ENCODE data around the gene PPP6R2.

The PPP6R2 gene

DNA sequence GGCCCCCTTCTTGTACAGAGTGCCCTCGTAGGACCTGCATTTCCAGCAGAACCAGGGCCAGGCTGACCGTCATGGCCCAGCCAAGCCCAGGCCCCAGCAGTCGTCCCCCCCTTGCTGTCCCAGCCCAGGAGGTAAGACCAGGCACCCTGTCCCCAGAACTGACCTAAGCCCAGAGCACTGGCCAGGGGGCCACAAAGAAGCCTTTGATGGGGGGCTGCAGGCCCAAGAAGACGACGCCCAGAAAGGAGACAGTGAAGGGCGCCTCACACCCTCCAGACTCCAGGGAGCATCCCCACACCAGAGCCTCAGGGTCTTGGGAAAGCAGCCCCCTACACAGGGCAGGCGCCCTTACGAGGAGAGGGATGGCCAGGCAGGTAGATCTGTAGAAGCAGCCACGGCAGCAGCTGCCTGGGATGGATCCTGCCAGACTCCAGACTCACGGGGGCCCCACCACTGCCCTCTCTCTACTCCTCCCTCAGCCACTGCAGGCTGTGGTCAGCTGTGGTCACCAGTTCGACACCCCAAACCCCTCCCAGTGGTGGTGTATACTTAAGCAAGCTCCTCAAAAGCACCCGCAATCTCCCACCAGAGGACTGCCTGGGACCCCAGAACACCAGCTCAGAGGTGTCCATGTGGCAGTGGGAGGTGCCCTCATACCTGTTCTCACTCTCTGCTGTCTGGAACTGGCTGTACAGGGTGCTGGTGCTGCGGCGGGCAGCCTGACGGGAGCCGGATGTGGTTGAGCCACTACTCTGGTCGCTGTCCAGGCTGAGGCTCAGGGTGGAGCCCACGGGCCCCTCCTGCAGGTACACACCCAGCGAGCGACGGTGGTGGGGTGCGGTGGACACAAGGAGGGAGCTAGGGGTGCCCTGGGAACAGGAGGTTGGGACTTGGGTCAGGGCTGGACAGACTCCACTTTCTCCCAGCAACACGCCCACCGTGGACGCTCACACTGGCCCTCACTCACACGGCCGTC is 104.7 kb downstream of the PPP6R2 start:
- no peak for FAIRE-seq

DNA sequence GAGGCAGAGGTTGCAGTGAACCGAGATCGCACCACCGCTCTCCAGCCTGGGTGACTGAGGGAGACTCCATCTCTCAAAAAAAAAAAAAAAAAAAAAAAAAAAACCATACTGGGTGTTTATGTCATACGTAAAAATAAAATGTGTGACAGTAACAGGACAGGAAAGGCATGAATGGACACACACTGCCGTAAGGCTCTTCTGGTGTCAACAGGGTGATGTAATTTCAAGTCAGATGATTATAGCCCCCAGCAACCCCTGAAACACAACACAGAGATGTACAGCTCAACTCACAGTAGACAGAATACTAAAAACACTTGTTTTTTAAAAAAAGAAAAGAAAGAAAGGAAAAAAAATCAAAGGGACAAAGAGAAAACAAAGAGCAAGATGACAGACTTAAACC is 109.5 kb downstream of the PPP6R2 start:
- no peak for FAIRE-seq

DNA sequence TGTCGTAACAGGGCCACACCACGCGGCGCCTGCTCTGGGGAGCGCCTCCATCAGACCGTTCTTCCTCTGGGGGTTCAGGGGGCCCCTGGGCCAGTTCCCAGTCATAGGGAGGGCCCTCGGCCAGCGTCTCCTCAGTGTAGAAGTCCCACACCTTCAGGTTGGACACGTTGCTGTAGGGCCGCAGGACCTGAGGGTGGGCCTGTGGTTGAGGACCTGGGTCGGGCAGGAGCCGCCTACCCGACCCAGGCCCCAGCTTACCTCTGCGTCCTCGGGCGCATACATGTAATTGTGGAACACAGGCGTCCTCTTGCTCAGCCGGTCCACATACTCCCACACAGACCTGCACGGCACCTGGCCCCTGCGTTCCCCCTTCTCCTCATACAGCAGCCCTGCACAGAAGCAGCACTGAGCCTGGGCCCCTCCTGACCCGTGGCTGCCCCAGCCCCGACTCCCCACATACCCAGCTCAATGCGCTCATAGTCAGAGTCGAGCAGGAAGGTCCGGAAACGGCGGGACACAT is 111.5 kb downstream of the PPP6R2 start:
- no peak for FAIRE-seq

DNA sequence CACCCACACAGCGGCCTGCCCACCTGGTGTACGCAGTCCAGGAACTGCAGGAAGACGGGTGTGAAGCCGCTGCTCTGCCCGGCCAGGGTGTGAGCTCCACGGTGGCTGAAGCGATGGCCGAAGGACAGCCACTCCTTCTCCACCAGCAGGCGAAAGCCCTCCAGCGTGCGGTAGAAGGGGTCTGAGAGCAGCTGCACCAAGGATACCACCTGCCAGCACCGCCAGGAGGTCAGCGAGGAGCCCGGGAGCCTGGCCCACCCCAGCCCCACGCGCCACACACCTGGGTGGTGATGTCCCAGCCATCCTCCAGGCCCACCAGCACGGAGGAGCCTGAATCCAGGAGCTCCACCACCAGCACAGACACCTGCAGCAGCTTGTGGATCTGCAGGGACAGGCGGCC is 112.1 kb downstream of the PPP6R2 start:
- FAIRE-seq = no peak

- no peak for FAIRE-seq
Observed at GRCh38 chr22:50456026-50456425, 112.9 kb downstream of the PPP6R2 start.

DNA sequence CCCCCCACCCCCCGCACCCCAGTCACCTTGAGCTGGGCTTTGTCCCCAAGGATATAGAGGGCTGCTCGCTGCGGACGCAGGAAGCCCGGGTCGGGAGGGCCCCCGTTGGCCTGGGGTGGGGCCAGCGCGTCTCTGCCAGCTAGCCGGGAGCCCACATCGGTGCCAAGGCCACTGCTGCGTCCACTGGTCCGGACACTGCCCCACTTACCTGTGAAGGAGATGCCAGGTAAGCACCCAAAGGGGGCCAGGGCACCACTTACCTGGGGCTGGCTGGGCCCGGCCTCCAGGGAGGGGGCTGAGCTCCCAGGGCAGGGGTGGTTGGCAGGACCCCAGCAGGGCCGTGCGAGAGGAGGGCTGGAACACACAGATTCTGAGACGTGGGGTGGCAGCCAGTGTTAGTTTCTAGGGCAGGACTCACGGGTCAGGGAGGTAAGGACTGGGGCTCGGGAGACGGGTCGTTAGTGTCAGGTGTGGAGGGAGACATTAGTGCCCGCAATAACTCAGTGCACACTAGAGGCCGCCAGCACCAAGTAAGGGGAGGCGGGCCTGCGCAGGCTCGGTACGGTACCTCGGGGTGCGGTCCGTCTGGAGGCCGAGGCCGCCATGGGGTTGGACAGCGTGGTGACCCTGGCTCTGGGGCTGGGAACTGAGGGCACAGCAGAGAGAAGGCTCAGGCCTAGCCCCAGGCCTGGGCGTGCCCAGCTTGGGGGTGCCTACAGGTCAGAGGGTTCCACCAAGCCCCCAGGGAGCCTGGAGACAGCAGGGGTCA is 113.5 kb downstream of the PPP6R2 start:
- FAIRE-seq = no peak

GRCh38 chr22:50459016-50459415 is 115.9 kb downstream of the PPP6R2 start:
- FAIRE-seq = no peak

DNA sequence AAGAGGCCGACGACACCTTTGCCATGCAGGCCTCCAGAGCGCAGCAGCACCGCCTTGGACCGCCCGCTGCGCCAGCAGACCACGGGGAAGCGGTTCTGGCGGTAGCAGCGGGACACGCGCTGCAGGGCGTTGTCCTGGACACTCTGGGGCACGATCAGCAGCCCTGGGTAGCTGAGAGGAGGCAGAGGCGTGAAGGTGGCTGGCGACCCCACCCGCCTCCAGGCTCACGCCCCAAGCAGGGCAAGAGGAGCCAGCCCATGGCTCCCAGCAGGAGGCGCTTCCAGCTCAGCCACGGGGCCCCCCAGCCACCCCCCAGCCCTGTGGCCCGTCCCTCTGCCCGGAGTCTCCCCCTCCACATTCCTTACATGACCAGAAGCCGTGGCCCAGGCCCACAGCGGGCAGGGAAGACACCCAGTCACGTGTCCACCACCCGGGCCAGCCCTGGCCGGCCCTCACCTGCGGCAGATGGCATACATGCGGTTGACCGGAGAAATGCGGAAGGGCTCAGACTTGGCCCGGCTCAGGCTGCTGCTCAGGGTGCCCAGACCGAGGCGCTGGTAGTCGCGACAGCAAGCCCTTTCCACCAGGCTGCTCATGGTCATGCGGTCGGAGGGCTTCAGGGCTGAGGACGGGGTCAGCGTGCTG is 116.5 kb downstream of the PPP6R2 start:
- FAIRE-seq = no peak

- no peak for FAIRE-seq
Observed at GRCh38 chr22:50460938-50461337, 117.8 kb downstream of the PPP6R2 start.

GRCh38 chr22:50461536-50461935 is 118.4 kb downstream of the PPP6R2 start:
- no peak for FAIRE-seq

DNA sequence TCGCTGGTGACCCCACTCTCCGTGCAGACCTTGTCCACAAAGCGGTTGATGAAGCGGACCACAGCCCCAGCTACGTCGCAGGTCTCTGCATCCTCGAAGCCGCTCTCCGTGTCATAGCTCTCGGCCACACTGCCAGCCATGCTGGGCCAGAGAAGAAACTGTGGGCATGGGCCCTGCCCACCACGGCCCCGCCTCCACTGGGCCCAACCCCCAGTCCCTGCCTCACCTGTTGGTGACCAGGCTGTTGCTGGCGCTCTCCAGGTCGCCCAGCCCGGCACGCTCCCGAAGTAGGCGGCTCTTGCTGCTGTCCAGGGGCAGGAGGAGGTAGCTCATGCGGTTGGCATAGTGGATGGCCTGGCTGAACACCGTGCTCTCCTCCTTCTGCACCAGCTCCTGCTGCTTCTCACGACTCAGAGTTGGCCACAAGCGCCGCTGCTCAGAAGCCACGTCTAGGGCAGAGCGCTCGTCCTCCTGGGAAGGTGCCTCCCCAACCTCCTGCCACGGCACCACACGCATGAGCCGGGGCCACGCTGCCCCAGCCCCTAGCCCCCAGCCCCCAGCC is 118.9 kb downstream of the PPP6R2 start:
- no peak for FAIRE-seq

DNA sequence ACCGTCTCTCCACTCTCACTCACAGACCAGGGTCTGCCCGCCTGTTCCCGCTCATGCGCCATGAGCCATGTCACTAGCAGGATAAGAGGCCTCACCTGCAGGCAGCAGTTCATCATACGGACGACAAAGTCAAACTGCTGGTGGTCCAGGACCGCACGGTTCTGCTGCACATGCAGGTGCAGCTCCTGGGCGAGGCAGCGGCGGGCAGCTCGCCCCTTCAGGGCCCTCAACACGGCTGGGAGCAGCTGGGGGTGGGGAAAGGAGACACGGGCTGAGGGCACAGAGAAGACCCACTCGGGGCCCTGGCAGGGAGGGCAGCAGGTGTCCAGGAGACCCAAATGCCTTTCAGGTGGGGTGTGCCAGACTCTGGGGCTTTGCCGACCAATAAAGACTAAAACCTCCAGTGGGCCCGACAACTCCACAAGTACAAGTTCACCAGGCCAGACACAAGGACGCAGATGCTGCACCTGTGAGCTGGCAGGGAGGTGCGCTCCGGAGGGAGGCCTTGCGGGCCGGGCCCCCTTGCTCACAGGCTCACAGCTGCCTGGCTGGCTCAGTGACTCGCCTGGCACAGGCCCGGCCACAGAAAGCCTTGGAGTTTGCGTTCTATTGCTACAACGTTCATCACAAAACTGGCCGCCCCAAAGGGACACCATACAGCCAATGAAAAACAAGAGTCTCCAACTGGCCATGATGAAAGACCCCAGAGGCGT is 120.2 kb downstream of the PPP6R2 start:
- no peak for FAIRE-seq

- no peak for FAIRE-seq
Observed at GRCh38 chr22:50464451-50464850, 121.3 kb downstream of the PPP6R2 start.

DNA sequence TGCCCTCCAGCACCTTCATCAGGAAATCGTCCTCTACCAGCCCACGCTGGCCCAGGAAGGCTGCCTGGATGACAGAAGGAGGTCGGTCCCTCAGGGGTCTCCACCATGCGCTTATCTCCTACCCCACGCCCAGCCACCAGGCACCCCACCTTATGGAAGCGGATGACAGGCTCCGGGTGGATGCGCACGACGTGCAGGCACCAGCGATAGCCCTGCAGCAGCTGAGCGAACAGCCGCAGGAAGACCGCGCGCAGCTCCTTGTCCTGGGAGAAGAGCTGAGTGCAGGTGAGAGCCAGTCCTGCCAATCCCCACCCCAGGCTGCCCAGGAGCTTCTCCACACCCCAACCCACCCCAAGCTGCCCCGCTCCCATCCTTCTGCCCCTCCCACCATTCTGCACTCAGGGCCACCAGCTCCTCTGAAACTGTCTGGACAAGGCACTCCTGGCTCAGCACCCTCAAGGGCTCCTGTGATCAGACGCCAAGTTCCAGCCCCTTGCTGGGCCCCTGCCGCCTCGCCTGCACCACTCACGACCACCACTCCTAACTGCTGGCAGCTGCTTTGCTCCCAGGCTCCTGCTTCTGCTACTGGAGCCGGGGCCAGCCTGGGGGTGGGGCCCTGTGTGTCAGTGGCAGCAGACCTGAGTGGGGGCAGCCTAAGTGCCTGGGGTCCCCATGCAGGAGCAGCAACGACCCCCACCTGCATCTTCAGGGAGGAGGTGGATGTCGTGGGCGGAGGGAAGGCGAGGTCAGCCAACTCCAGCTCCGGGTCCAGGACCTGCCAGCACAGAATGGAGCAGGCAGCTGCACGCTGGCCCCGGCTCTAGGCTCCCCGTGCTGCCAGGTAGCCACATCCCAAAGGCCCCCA is 122.2 kb downstream of the PPP6R2 start:
- FAIRE-seq = no peak

GRCh38 chr22:50467341-50467740 is 124.2 kb downstream of the PPP6R2 start:
- FAIRE-seq = no peak

DNA sequence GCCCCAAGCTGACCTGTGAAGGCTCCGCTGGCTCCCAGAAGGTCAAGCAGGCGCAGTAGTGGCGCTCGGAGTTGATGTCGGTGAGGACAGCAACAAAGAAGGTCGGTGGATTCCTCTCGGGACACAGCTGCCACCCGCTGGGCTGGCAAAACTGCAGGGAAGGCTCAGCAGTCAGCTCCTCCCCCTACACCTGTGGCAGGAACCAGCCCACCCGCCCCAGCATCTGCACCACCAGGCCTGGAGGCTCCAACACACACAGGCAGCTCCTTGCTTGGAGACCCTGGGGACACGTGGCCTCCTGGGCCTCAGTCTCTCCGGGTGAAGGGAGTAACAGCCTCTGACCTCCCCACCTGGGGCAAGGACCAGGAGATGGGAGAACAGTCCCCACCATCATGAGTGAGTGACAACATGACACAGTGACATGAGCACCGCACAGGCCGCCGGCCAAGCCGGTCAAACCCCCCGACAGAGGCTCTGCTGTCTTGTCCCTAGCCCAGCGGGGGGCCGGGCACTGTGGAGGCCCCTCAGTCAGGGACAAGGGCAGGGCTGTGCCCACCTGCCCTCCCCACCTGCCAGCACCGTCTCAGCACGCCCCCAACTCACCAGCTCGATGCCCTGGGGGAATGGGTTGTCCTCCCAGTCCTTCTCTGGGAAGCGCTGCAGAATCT is 124.8 kb downstream of the PPP6R2 start:
- no peak for FAIRE-seq

- FAIRE-seq = no peak
Observed at GRCh38 chr22:50468626-50469025, 125.5 kb downstream of the PPP6R2 start.

DNA sequence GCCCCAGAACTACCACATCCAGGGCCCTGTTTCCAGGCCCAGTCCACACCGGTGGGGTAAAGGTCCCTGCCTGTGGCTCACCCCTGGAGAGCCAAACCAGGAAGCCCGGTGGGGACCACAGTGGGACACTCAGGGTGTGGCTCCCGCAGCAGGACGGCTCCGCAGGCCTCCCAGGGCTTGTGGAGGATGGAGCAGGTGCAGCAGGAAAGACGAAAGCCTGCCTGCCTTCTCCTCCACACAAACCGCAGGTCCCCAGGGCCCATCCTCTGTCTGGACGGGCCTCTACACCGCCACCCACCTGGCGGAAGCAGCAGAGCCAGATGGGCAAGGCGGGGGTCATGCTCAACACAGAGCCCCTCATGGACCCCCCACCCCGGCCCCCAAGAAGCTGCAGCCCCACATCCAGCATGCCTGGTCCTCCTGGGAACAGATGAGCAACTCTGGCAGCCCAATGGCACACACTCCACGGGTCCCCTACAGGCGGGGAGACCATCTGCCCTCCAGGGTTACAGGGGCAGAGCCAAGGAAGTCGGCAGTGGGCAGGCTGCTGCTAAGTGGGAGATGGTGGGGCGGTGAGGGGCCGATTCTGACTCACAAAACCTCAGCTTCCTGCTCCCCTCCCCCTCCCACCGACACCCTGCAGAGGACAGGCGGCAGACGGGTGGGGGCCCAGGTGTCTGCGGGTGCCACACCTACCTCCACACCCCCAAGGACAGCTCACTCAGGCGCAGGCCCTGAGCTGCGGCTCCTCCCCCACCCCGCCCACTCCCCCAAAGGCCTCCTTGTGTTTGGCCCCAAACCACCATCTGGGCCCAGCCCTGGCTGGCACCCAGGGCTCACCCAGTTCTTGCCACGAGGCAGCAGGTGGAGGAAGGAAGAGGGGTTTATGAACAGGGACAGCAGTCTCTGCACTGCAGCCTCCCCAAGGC is 126.5 kb downstream of the PPP6R2 start:
- no peak for FAIRE-seq

DNA sequence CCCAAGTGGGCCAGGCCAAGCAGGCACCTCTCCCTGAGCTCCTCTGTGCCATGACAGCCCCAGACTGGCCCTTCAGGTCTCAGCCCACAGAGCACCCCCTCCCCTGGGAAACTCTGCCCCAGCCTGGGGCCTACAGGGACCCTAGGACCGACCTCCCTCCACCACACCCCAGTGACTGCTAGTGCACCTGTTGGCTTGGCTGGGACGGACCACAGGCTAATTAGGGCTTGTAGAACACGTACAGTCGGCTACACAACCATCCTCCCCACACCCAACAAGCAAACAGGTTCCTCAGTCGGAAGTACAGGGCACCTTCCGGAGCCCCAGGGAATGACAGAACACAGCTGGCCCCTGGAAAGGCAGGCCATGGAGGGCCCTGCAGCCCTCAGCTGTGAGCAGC is 127.4 kb downstream of the PPP6R2 start:
- no peak for FAIRE-seq
